Right cardiac atrium (tissue), 5 donors: ENCODE results near the gene CFAP221. TPM values are rescaled to one million over a fixed set of nuclear protein-coding genes. Genes with fewer than 3 reads are reported as not detected.
A peak's percentile ranks its signal among the peaks of the same experiment; 100 is the strongest.

Experiments used
- ATAC-seq, 2 donors: fragments of 200-7000 bp; cut with Tn5 transposase; one replicate each; pipeline versions ENCODE4 v1.8.0 to v1.9.1; 2020; ENCODE audit warnings: moderate library complexity in 2 of 2, mild to moderate bottlenecking in 1 of 2
- DNase-seq, 3 donors: peaks; one replicate each; pipeline ENCODE4 v3.0.0-alpha.2; 2020
- H3K27ac ChIP-seq: one replicate; pipeline ENCODE4 v1.5.1; 2013; ENCODE audit warnings: mild to moderate bottlenecking, low read length, control low read depth, moderate library complexity
- H3K27me3 ChIP-seq: one replicate; pipeline ENCODE4 v1.6.1; 2013; ENCODE audit not compliant: control insufficient read depth, insufficient read depth
- H3K4me1 ChIP-seq: one replicate; pipeline ENCODE4 v1.6.1; 2013; ENCODE audit warnings: low read length; ENCODE audit not compliant: control insufficient read depth, insufficient read depth
- H3K4me3 ChIP-seq: one replicate; pipeline ENCODE4 v1.5.1; 2013; ENCODE audit warnings: low read length, control low read depth
- H3K9me3 ChIP-seq: one replicate; pipeline ENCODE4 v1.6.1; 2013; ENCODE audit warnings: low read length; ENCODE audit not compliant: control insufficient read depth
- WGBS: extraction: QIAGEN DNeasy Blood & Tissue Kit; methylation state at CpG from one replicate; pipeline ENCODE4 v1.1.7; 2013; 5-methylcytosine and 5-hydroxymethylcytosine counted together
- intact Hi-C, 4 donors: fragments of 100-400 bp; cut with DNase I; formaldehyde crosslinking; loops; one replicate each; pipeline versions ENCODE4 v1.11.0 to v1.14.0; 2022 to 2023
- polyA plus RNA-seq: library from polyadenylated mRNA; stranded (reverse); fragments of 200-250 nt; gene quantifications from one replicate; pipeline ENCODE4 v1.2.3, GENCODE V29; 2013
- total RNA-seq, 4 donors: library from RNA; stranded (reverse); fragmentation: NEBNext Ultra II Directional; extraction: Animal tissue kit (Norgen Biotek cat#: 25700); gene quantifications; one replicate each; pipeline ENCODE4 v1.2.1, GENCODE V29; 2021
- donor health status: healthy with polysubstance abuse.
- donor health status: DM: no; HTN: yes; CAD: no.
- donor health status: DM: no; HTN: no; CAD: no.
- donor health status: DM: no; HTN: yes; CAD: no; lungs with severe emphysema.
- donor health status: DM: yes; HTN: yes; CAD: no.

The CFAP221 gene
- total and polyA plus RNA-seq, 5 donors: 0.63 to 3.7 (median 2.1) TPM

DNA sequence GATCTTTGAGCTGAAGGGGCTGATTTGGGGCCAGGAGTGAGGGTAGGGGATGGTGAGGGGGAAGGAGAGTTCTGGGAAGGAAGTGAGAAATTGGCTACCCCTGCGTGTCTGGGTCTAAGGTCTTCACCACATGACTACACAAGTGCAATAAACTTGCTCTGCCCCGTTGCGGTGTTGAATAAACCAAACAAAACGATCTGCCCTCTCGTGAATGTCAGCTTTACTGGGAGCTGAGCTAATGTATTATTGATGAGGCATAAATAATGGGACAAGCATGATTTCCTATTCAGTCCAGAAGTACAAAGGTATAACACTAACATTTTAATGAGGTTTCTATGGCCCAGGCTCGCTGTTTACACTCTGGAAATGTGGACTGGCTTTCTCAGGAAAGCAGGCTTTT is 8.0 kb upstream of the CFAP221 start:
- no peak overlapping the region for H3K4me3 ChIP-seq
- H3K4me1 ChIP-seq: no peaks in the 10 kb centered on the region
- WGBS: 78% methylated on average over 6 of the region's 6 CpGs
- H3K27ac ChIP-seq: no peak overlapping the region
- ATAC-seq (no peak), DNase-seq (no peak)
- intact Hi-C loops: no loop called here
- H3K9me3 ChIP-seq: no peaks in the 10 kb centered on the region
- H3K27me3 ChIP-seq: no peaks in the 10 kb centered on the region

DNA sequence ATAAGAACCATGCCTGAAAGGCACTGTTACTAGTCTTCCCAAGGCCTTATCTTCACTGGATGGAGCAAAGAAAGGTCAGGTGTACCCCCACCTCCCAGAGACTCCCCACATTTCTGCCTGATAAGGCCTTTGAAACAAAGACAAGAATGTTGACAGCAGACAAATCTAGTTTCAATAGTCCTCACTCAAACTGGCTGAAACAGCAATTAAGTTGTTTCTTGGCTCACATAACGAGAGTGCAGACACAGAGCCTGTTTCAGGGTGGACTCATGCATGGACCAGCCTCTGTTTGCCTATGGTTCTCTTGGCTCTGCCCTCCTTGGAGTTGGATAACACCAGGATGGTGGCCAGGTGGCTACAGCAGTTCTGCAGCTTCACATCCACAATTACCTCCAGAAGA is 7.5 kb upstream of the CFAP221 start:
- no peak overlapping the region for H3K4me3 ChIP-seq
- intact Hi-C loops: no loop called here
- H3K9me3 ChIP-seq: no peaks in the 10 kb centered on the region
- no peaks in the 10 kb centered on the region for H3K4me1 ChIP-seq
- no peaks in the 10 kb centered on the region for H3K27me3 ChIP-seq
- DNase-seq (no peak), ATAC-seq (no peak)
- 54% methylated on average over 1 of the region's 1 CpG for WGBS
- H3K27ac ChIP-seq: no peak overlapping the region

DNA sequence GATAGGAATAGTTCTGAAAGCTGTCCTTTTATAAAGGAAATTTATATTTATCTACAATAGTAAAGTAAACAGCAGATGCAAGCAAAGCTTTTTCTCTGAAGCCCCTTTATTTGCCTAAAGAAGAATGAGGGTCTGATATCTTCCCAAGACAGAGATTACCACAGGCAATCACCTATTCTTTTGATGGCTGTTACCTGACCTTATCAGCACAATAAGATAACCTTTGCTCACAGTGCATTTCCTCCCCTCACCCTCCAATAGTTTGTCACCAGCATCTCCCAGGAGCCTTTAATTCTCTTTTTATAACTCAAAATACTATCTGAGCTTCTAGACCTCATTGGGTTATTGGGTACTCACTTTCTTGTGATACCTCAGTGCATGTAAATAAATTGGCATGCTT is 6.5 kb upstream of the CFAP221 start:
- Histone ChIP-seq H3K4me3 (no peak overlapping the region), H3K4me1 (no peaks in the 10 kb centered on the region), H3K9me3 (no peaks in the 10 kb centered on the region), H3K27me3 (no peaks in the 10 kb centered on the region), H3K27ac (no peak overlapping the region)
- DNase-seq (no peak), ATAC-seq (no peak)
- intact Hi-C loops: no loop called here

DNA sequence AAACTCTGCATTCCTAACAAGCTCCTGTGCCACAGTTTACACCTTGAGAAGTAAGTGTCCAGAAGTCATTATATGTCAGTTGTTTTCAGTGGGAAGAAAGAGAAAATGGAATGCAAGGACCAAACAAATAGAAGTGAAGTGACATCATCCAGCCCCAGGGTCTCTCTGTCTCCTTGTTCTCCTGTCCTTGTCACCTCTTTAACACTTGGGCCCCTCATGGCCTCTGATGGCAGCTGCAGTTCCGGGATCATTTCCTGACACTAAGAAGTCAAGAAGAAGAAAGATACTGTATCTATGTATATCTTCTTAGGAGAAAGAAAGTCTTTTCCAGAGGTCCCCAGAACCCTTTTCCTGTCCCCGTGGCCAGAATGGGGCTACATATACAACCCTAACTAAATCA is 2.8 kb upstream of the CFAP221 start:
- no peaks in the 10 kb centered on the region for H3K27me3 ChIP-seq
- DNase-seq: no peak
- intact Hi-C loops: no loop called here
- no peak for ATAC-seq
- H3K4me1 ChIP-seq: no peaks in the 10 kb centered on the region
- no peak overlapping the region for H3K27ac ChIP-seq
- 54% methylated on average over 2 of the region's 2 CpGs for WGBS
- no peaks in the 10 kb centered on the region for H3K9me3 ChIP-seq
- H3K4me3 ChIP-seq: no peak overlapping the region

DNA sequence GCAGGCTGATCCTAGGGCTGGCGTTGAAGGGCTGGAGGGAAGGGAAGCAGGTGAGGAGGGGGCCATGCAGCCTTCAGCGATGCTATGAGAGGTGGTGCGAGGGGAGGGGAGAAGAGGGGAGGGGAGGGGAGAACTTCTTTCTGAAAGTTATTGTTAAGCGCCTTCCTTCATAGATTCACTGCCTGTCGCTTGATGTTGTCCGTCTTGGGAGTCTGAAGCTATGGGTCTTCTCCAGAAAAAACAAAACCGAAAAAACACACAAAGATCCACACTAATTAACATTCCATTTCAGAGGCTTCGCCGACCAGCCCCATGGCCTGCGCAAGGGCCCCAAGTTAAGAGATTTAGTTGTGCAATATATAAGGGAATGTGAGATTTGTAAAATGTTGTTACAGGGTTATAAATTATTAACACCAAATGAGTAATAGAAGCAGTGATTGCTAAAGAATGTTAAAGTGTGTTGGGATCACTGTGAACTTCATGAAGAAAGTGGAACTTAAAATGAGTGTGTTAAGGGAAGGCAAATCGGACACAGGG is 758 bp downstream of the CFAP221 start:
- H3K27me3 ChIP-seq: no peaks in the 10 kb centered on the region

DNA sequence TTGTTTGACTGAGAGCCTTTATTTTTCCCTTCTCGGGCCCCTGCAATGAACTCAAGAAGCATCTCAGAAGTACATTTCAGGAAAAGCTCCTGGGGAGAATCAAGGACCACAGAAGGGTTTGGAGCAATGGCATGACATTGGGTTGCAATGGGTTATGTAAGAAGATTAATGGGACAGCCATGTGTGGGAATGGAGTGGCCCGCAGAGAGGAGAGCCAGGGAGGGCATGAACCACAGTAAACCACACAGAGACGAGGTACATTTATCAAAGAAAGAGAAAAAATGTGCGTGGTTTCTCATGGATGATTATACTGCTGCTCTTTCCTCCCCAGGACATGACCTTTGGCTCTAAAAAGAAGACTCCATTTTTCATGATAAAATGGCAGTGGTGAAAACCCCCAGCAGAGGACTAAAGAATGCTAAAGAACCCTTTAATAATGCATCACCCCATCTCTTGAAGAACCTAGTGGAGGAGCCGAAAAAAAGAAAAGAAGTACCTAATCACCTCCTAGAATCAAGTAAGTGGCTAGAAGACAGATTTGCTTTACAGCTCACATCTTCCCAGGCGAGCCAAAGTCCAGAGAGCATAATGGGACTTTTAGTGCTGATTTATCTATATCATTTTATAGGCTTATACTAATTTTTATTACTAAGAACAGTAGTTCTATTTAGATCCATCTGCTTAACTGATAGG is 1.7 kb downstream of the CFAP221 start:
- DNase-seq (no peak), ATAC-seq (no peak)
- WGBS: 71% methylated on average over 6 of the region's 6 CpGs
- H3K27ac ChIP-seq: no peak overlapping the region
- H3K27me3 ChIP-seq: no peaks in the 10 kb centered on the region
- no peaks in the 10 kb centered on the region for H3K9me3 ChIP-seq
- intact Hi-C loops: no loop called here
- H3K4me1 ChIP-seq: no peaks in the 10 kb centered on the region
- H3K4me3 ChIP-seq: no peak overlapping the region

More for the DNA sequence above, 758 bp downstream of the CFAP221 start:
- Histone ChIP-seq H3K4me3 (peak overlapping the region; percentile 46), H3K4me1 (no peaks in the 10 kb centered on the region), H3K9me3 (no peaks in the 10 kb centered on the region), H3K27ac (no peak overlapping the region)
- ATAC-seq: no peak
- no peak for DNase-seq
- intact Hi-C loops: no loop called here
- 49% methylated on average over 11 of the region's 11 CpGs for whole genome bisulfite sequencing

DNA sequence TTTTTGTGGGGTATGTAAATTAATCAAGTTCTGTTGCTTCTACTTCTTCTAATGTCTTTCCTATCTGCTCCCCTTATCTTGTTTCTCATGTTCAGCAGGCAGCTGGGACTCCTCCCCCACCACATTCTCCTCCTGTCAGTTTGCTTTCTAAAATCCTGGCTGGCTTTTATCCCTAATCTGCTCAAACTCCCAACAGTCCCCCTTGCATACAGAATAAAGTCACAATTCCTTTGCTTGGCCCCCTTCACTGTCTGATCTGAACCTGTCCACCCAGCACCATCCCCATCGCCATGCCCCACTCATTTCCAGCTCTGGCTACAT is 2.2 kb downstream of the CFAP221 start:
- ATAC-seq: no peak
- Histone ChIP-seq H3K4me3 (no peak overlapping the region), H3K27me3 (no peaks in the 10 kb centered on the region), H3K27ac (no peak overlapping the region), H3K9me3 (no peaks in the 10 kb centered on the region), H3K4me1 (no peaks in the 10 kb centered on the region)
- no peak for DNase-seq
- intact Hi-C loops: no loop called here
- WGBS: 74% methylated on average over 1 of the region's 1 CpG

DNA sequence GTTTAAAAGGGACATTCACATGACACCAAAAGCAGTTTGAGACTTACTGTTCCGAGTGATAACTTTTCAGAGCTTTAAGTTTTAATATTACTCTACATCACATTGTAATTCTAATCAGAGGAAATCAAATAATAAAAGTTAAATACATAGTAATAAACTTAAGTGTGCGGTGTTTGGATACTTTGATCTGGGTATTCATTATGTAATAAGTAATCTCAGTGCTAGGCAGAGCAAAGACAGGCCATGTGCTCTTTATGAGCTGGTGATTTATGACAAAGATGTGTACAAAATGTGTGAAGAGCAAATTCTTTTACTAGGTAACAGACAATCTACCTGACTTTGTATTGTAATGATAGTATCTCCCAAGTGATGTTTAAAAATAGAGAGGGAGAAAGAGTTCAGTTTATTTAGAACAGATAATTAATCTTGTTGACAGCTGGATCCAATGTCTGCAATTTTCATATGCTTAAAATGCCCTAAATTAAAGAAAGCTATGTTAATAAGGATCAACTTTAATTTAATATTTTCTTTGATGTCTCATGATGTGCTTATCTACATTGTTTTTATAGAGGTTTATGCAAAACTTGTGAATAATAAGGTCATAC is 4.4 kb downstream of the CFAP221 start:
- DNase-seq (no peak), ATAC-seq (no peak)
- Histone ChIP-seq H3K4me3 (no peak overlapping the region), H3K27ac (no peak overlapping the region), H3K9me3 (no peaks in the 10 kb centered on the region), H3K4me1 (no peaks in the 10 kb centered on the region), H3K27me3 (no peaks in the 10 kb centered on the region)
- 90% methylated on average over 2 of the region's 2 CpGs for WGBS
- intact Hi-C loops: no loop called here

DNA sequence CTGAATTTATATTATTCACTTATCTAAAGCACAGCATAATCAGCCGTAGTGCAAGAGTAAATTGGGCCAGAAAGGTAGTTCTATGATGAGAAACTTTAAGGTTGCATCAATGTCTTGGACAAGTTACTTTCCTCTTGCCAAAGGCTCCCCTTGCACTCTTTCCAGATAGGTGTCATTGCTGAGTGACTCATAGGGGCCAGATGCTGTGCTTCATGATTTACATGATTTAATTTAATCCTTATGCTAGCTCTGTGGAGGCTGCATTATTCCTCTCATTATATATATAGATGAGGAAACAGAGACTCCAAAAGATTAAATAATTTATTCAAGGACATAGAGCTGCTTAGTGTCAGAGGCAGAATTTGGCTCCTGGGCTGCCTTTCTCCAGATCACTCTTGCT is 5.0 kb downstream of the CFAP221 start:
- Histone ChIP-seq H3K27ac (no peak overlapping the region), H3K4me1 (no peaks in the 10 kb centered on the region), H3K9me3 (no peaks in the 10 kb centered on the region), H3K4me3 (no peak overlapping the region), H3K27me3 (no peaks in the 10 kb centered on the region)
- 72% methylated on average over 1 of the region's 1 CpG for WGBS
- DNase-seq: no peak
- no peak for ATAC-seq
- intact Hi-C loops: no loop called here

DNA sequence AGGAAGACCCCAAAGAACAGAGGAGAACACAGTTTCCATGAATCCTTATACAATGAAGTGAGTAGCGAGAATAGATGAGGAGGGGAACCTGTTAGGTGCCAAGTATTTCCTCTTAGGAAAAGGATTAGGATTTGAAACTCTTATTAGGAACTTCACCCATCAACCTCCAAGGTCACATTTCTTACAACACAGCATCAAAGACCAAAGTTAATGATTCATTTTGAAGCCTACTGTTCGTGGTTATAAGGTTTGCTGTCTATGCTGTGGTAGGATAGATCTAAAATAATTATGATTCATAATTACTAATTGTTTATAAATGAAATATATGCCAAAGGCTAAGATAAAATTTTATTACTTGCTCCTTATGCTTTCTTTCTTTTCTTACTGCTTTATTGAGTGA is 6.1 kb downstream of the CFAP221 start:
- ATAC-seq (no peak), DNase-seq (no peak)
- no peak overlapping the region for H3K4me3 ChIP-seq
- no peaks in the 10 kb centered on the region for H3K4me1 ChIP-seq
- intact Hi-C loops: no loop called here
- H3K27ac ChIP-seq: no peak overlapping the region
- no peaks in the 10 kb centered on the region for H3K27me3 ChIP-seq
- 89% methylated on average over 2 of the region's 2 CpGs for WGBS
- no peaks in the 10 kb centered on the region for H3K9me3 ChIP-seq

DNA sequence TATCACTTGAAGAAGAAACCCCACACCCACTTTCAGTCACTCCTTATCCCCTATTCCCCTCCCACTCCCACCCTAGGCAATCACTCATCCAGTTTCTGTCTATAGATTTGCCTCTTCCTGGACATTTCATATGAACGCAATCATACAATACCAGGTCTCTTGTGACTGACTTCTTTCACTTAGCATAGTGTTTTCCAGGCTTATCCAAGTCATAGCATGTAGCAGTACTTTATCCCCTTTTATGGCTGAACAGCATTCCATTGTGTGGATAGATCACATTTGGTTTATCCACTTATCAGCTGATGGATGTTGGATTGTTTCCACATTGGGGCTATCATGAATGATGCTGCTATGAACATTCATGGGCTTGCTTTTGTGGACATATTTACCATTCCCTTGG is 6.6 kb downstream of the CFAP221 start:
- H3K27ac ChIP-seq: no peak overlapping the region
- WGBS: 88% methylated on average over 1 of the region's 1 CpG
- ATAC-seq (no peak), DNase-seq (no peak)
- intact Hi-C loops: no loop called here
- H3K9me3 ChIP-seq: no peaks in the 10 kb centered on the region
- H3K4me3 ChIP-seq: no peak overlapping the region
- no peaks in the 10 kb centered on the region for H3K27me3 ChIP-seq
- H3K4me1 ChIP-seq: no peaks in the 10 kb centered on the region

DNA sequence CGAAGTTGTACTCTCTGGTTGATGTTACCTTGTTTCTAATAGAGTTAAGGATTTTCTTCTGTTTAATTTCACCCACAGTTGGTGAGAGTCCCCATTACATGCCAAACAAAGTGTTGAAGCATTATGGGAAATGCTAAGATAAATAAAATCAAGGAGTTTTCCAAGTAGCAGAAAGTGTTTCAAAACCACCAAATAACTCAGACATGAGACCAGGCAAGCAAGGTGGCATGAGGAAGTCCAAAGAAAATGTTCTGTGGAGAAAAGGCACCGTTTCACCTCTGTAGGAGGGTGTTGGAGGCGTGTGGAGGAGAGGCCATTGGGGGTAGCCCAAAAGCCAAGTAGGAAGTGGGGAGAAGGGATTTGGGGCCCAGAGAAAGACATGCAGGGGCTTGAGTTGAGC is 8.7 kb downstream of the CFAP221 start:
- Histone ChIP-seq H3K27me3 (no peaks in the 10 kb centered on the region), H3K27ac (no peak overlapping the region), H3K9me3 (no peaks in the 10 kb centered on the region), H3K4me3 (no peak overlapping the region), H3K4me1 (no peaks in the 10 kb centered on the region)
- DNase-seq: no peak
- 85% methylated on average over 3 of the region's 3 CpGs for WGBS
- intact Hi-C loops: no loop called here
- no peak for ATAC-seq
